ENCODE results near the gene MGMT. TPM values are rescaled to one million over a fixed set of nuclear protein-coding genes. Genes with fewer than 3 reads are reported as not detected.

The MGMT gene
- polyA plus RNA-seq, 1 of the 3 experiments (the other 2 are of a cell fraction) = 10.8 TPM

DNA sequence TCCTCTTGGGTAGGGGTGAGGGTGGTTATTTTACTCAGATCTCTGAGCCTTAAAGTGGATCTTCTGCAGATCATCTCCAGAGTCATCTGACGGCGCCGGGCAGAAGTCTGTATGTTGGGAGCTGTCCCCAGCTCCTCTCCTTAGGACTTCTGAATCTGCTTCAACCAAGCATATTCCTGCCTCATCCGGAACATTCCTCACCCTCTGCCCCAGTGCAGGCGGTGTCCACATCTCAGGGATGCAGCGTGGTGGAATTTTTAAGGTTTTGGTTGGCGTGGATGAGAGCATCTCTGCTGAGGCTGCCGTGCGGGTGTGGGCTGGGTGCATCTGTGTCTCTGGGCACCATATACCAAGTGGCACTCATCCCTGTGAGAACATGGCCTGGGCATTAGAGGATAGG lies 148.3 kb downstream of the MGMT start:
- H3K4me1 ChIP-seq (ENCODE audit: control insufficient read depth in 1 of 2, insufficient read depth in 2 of 2, low read depth in 1 of 2, low read length in 1 of 2) = no peaks in the 10 kb centered on the region
- no peaks in the 10 kb centered on the region for H3K36me3 ChIP-seq (replicated peaks in 1 of 2; ENCODE audit: control insufficient read depth in 1 of 2, insufficient read depth in 2 of 2, low read length in 1 of 2)
- H3K79me2 ChIP-seq (ENCODE audit: insufficient read depth) = no peaks in the 10 kb centered on the region
- H3K9me2 ChIP-seq = no peaks in the 10 kb centered on the region
- no peaks in the 10 kb centered on the region for H3K9me3 ChIP-seq
- WGBS (ENCODE audit: low lambda C conversion rate) = 86% methylated on average over 9 of the region's 9 CpGs
- ChIA-PET POLR2A (no interaction called here), CTCF (no interaction called here)
- H2AFZ ChIP-seq (ENCODE audit: low read depth) = no peak overlapping the region
- H3K27me3 ChIP-seq (ENCODE audit: insufficient read depth) = no peaks in the 10 kb centered on the region
- no peak overlapping the region for H3K4me3 ChIP-seq (ENCODE audit: low read depth in 2 of 2, low read length in 1 of 2)
- no peaks in the 10 kb centered on the region for H4K20me1 ChIP-seq (ENCODE audit: insufficient read depth)
- DNase-seq = no peak
- H3K27ac ChIP-seq (ENCODE audit: low read depth in 2 of 2, low read length in 1 of 2) = no peak overlapping the region
- TF ChIP-seq NFIC (IDR thresholded peaks at IDR 0.05; ENCODE audit: borderline replicate concordance) = no peak
- TF ChIP-seq SMC3 (IDR thresholded peaks at IDR 0.05; ENCODE audit: low read depth, low read length) = no peak
- TF ChIP-seq, protein P1, sequence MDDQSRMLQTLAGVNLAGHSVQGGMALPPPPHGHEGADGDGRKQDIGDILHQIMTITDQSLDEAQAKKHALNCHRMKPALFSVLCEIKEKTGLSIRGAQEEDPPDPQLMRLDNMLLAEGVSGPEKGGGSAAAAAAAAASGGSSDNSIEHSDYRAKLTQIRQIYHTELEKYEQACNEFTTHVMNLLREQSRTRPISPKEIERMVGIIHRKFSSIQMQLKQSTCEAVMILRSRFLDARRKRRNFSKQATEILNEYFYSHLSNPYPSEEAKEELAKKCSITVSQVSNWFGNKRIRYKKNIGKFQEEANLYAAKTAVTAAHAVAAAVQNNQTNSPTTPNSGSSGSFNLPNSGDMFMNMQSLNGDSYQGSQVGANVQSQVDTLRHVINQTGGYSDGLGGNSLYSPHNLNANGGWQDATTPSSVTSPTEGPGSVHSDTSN (IDR thresholded peaks at IDR 0.05) = no peak
- TF ChIP-seq, protein P2, sequence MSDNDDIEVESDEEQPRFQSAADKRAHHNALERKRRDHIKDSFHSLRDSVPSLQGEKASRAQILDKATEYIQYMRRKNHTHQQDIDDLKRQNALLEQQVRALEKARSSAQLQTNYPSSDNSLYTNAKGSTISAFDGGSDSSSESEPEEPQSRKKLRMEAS (IDR thresholded peaks at IDR 0.05; ENCODE audit: low read depth) = no peak
- no peak for TF ChIP-seq POLR2AphosphoS5 (IDR thresholded peaks at IDR 0.05; ENCODE audit: low read depth, low read length)
- TF ChIP-seq TCF12 (IDR thresholded peaks at IDR 0.05) = no peak
- TF ChIP-seq FOSL2 (IDR thresholded peaks at IDR 0.05; ENCODE audit: borderline replicate concordance, low read depth) = no peak
- no peak for TF ChIP-seq RCOR1 (IDR thresholded peaks at IDR 0.05; ENCODE audit: low read length)
- TF ChIP-seq GABPA (IDR thresholded peaks at IDR 0.05; ENCODE audit: low read depth) = no peak
- TF ChIP-seq, protein P3, sequence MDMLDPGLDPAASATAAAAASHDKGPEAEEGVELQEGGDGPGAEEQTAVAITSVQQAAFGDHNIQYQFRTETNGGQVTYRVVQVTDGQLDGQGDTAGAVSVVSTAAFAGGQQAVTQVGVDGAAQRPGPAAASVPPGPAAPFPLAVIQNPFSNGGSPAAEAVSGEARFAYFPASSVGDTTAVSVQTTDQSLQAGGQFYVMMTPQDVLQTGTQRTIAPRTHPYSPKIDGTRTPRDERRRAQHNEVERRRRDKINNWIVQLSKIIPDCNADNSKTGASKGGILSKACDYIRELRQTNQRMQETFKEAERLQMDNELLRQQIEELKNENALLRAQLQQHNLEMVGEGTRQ (IDR thresholded peaks at IDR 0.05; ENCODE audit: borderline replicate concordance, low read depth, low read length) = no peak
- no peak for TF ChIP-seq FOXM1 (IDR thresholded peaks at IDR 0.05; ENCODE audit: low read depth)
- TF ChIP-seq, protein P4, sequence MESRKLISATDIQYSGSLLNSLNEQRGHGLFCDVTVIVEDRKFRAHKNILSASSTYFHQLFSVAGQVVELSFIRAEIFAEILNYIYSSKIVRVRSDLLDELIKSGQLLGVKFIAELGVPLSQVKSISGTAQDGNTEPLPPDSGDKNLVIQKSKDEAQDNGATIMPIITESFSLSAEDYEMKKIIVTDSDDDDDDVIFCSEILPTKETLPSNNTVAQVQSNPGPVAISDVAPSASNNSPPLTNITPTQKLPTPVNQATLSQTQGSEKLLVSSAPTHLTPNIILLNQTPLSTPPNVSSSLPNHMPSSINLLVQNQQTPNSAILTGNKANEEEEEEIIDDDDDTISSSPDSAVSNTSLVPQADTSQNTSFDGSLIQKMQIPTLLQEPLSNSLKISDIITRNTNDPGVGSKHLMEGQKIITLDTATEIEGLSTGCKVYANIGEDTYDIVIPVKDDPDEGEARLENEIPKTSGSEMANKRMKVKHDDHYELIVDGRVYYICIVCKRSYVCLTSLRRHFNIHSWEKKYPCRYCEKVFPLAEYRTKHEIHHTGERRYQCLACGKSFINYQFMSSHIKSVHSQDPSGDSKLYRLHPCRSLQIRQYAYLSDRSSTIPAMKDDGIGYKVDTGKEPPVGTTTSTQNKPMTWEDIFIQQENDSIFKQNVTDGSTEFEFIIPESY (IDR thresholded peaks at IDR 0.05; ENCODE audit: borderline replicate concordance, low read depth) = no peak
- TF ChIP-seq GATA2 (CRISPR knock-in tag; IDR thresholded peaks at IDR 0.05) = no peak
- TF ChIP-seq MXI1 (IDR thresholded peaks at IDR 0.05; ENCODE audit: low read depth, low read length) = no peak
- no peak for TF ChIP-seq SIN3A (IDR thresholded peaks at IDR 0.05; ENCODE audit: borderline replicate concordance, low read depth, low read length)
- no peak for TF ChIP-seq MEF2A (IDR thresholded peaks at IDR 0.05; ENCODE audit: borderline replicate concordance, low read depth)
- TF ChIP-seq, protein P5, sequence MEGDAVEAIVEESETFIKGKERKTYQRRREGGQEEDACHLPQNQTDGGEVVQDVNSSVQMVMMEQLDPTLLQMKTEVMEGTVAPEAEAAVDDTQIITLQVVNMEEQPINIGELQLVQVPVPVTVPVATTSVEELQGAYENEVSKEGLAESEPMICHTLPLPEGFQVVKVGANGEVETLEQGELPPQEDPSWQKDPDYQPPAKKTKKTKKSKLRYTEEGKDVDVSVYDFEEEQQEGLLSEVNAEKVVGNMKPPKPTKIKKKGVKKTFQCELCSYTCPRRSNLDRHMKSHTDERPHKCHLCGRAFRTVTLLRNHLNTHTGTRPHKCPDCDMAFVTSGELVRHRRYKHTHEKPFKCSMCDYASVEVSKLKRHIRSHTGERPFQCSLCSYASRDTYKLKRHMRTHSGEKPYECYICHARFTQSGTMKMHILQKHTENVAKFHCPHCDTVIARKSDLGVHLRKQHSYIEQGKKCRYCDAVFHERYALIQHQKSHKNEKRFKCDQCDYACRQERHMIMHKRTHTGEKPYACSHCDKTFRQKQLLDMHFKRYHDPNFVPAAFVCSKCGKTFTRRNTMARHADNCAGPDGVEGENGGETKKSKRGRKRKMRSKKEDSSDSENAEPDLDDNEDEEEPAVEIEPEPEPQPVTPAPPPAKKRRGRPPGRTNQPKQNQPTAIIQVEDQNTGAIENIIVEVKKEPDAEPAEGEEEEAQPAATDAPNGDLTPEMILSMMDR (IDR thresholded peaks at IDR 0.05) = no peak
- TF ChIP-seq EP300 (IDR thresholded peaks at IDR 0.05; ENCODE audit: borderline replicate concordance in 1 of 2, low read depth in 1 of 2, low read length in 1 of 2) = no peak
- TF ChIP-seq, protein P6, sequence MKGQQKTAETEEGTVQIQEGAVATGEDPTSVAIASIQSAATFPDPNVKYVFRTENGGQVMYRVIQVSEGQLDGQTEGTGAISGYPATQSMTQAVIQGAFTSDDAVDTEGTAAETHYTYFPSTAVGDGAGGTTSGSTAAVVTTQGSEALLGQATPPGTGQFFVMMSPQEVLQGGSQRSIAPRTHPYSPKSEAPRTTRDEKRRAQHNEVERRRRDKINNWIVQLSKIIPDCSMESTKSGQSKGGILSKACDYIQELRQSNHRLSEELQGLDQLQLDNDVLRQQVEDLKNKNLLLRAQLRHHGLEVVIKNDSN (IDR thresholded peaks at IDR 0.05; ENCODE audit: borderline replicate concordance, low read depth) = no peak
- H3K4me2 ChIP-seq = no peak overlapping the region
- no peaks in the 10 kb centered on the region for H3F3A ChIP-seq (replicated peaks; ENCODE audit: insufficient read depth)
- no peak overlapping the region for H3K9ac ChIP-seq

Data from SK-N-SH (cell line).